GM12801 (cell line): ENCODE data around the gene TKFC.

Source experiments
- TF ChIP-seq, protein P1 (sequence below): IDR thresholded peaks from one replicate; pipeline ENCODE4 v1.5.1; 2011; ENCODE audit warnings: control low read depth; ENCODE audit not compliant: insufficient read length; ENCODE audit errors: extremely low read depth

Gene TKFC

GRCh38 chr11:61349189-61349751, 16.2 kb downstream of the TKFC start:
- TF ChIP-seq, protein P1, sequence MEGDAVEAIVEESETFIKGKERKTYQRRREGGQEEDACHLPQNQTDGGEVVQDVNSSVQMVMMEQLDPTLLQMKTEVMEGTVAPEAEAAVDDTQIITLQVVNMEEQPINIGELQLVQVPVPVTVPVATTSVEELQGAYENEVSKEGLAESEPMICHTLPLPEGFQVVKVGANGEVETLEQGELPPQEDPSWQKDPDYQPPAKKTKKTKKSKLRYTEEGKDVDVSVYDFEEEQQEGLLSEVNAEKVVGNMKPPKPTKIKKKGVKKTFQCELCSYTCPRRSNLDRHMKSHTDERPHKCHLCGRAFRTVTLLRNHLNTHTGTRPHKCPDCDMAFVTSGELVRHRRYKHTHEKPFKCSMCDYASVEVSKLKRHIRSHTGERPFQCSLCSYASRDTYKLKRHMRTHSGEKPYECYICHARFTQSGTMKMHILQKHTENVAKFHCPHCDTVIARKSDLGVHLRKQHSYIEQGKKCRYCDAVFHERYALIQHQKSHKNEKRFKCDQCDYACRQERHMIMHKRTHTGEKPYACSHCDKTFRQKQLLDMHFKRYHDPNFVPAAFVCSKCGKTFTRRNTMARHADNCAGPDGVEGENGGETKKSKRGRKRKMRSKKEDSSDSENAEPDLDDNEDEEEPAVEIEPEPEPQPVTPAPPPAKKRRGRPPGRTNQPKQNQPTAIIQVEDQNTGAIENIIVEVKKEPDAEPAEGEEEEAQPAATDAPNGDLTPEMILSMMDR = no peak

GRCh38 chr11:61349916-61350315, 16.9 kb downstream of the TKFC start:
- TF ChIP-seq, protein P1 = no peak

GRCh38 chr11:61350336-61350735, 17.3 kb downstream of the TKFC start:
- TF ChIP-seq, protein P1 = no peak

- TF ChIP-seq, protein P1 = no peak
Measured at GRCh38 chr11:61350803-61351202, 17.8 kb downstream of the TKFC start.

DNA sequence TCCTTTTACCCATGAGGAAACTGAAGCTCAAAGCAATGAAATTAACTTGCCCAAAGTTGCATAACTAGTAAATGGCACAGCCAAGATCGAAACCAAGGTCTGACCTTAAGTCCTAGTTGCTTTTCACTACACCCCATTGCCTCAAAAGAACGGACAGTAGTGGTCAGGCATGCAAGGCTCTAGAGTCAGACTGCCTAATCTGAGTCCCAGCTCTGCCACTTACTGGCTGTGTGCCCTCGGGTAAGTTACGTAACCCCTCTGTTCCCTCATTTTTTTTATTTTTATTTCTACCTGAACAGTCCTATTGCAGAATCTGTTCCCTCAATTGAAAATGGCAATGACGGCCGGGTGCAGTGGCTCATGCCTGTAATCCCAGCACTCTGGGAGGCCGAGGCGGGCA, 19.0 kb downstream of the TKFC start:
- TF ChIP-seq, protein P1 = no peak

DNA sequence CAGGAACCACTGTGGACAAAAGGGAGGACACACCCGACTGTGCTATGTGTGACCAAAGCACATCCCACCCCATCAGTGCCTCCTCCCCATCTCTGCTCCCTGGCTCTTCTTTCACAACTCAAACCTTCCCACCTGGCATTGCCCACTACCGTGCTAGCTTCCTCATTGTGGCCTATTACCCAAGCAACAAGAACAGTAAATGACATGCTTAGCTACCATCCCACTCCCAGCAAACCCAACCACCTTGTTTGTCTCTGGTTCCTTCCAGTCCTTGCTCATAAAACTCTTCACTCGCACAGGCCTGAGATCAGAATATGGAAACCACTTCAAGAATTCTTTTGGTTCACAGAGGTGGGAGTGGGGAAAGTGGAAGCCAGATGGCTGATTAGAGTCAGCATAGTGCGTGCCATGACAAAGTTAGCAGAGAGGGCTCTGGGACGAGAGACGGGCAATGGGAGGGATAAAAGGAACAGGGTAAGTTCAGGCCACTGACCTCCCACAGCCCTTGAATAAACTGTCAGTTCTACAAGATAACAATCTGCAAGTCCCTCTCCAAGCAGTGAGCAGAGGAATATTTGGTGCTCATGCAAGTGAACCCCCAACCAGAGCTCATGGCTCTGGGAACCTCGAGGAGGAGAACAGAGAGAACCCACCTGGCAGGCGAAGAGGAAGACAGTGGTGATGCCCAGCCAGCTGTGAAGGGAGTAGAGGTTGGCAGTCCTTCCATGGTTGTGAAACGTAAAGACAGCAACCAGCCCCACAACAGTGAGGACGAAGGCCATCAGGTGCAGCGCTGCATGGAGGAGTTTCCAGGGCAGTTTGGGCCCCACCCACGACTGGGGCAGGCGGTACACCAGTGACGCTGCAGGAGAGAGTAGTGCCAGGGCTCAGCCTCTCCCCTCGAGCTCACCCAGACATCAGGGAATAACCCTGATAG, 20.4 kb downstream of the TKFC start:
- TF ChIP-seq, protein P1 = no peak

GRCh38 chr11:61354208-61354607, 21.2 kb downstream of the TKFC start:
- TF ChIP-seq, protein P1 = no peak
